ENCODE data around the gene GALNT18. TPM values are rescaled to one million over a fixed set of nuclear protein-coding genes. Genes with fewer than 3 reads are reported as not detected.

The GALNT18 gene
- total RNA-seq, 1 experiment from 2014 or later = 1.7 TPM

DNA sequence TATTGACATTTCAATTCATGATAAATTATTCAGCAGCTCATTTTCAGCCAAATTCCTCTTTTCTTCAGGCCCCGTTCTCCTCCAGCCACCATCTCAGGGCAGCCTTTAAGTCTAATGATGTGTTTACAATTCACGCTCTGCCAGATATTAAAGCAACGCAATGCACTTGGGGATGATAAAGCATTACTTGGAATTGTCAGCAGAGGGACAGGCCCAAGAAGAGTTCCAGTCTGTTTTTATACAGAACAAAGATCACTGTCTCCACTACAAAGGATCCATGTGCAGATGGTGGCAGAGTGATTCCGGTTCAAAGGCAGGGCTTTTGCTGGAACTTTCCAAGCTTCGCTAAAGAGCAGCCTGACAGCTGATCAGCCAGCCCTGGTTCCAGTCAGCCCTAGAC, 13.6 kb upstream of the GALNT18 start:
- Histone ChIP-seq H4K8ac (replicated peaks; ENCODE audit: insufficient read length, low read depth, low read length) (no peak overlapping the region), H3T11ph (ENCODE audit: low read length) (no peak overlapping the region), H3K56ac (ENCODE audit: insufficient read length, low read depth, low read length) (no peak overlapping the region), H2BK15ac (ENCODE audit: low read depth, low read length) (no peak overlapping the region), H3K18ac (ENCODE audit: insufficient read length, low read depth, low read length) (no peak overlapping the region), H2AFZ (ENCODE audit: low read length) (no peak overlapping the region), H3K27ac (ENCODE audit: insufficient read length, low read depth, low read length) (no peak overlapping the region), H3K9me3 (ENCODE audit: control insufficient read depth, low read depth, low read length) (no peaks in the 10 kb centered on the region), H3K79me2 (ENCODE audit: insufficient read depth, low read length) (no peaks in the 10 kb centered on the region), H3K14ac (ENCODE audit: insufficient read depth, low read length) (no peak overlapping the region), H2BK20ac (ENCODE audit: low read depth, low read length, poor library complexity, severe bottlenecking) (no peak overlapping the region), H4K91ac (ENCODE audit: insufficient read length, low read depth, low read length) (no peak overlapping the region), H2BK12ac (ENCODE audit: insufficient read length, low read depth, low read length) (no peak overlapping the region), H3K23me2 (ENCODE audit: insufficient read length, low read depth, low read length, poor library complexity, severe bottlenecking) (no peaks in the 10 kb centered on the region), H3K79me1 (ENCODE audit: insufficient read depth, low read depth, low read length, poor library complexity, severe bottlenecking) (no peaks in the 10 kb centered on the region), H2AK5ac (ENCODE audit: insufficient read length, low read length) (no peak overlapping the region), H4K5ac (ENCODE audit: insufficient read length, low read depth, low read length) (no peak overlapping the region), H4K20me1 (ENCODE audit: control insufficient read depth, insufficient read depth, insufficient read length) (no peaks in the 10 kb centered on the region), H3K27me3 (ENCODE audit: insufficient read depth, low read length) (no peaks in the 10 kb centered on the region), H2BK120ac (ENCODE audit: low read depth, low read length, poor library complexity, severe bottlenecking) (no peak overlapping the region), H3K4me1 (ENCODE audit: insufficient read depth, low read length) (no peaks in the 10 kb centered on the region), H3K23ac (ENCODE audit: insufficient read length, low read depth, low read length) (no peak overlapping the region), H3K9ac (ENCODE audit: extremely low read depth, insufficient read length, low read length) (no peak overlapping the region), H3K4ac (ENCODE audit: low read depth, low read length) (no peak overlapping the region), H2BK5ac (ENCODE audit: insufficient read length, low read length) (no peak overlapping the region), H3K4me2 (ENCODE audit: insufficient read depth, insufficient read length, low read length) (no peak overlapping the region)
- no CpG with 5 or more reads among the region's 5 CpGs for WGBS (ENCODE audit: extremely low coverage, insufficient read length, low lambda C conversion rate)
- DNase-seq = no peak
- H3K4me3 Mint-ChIP-seq = no peak overlapping the region
- H3K9me3 Mint-ChIP-seq = peaks cover 6 to 9% of the 10 kb centered on the region in 2 experiments; a peak in 2 of 5 replicates
- peaks cover 10% of the 10 kb centered on the region for H3K27me3 Mint-ChIP-seq (ENCODE audit: low read depth)
- peaks cover 6 to 7% of the 10 kb centered on the region in 2 experiments for H3K4me1 Mint-ChIP-seq
- H3K36me3 Mint-ChIP-seq (ENCODE audit: insufficient read depth in 1 of 3, low read depth in 3 of 3) = peaks cover 2 to 8% (median 4%) of the 10 kb centered on the region in 3 experiments; a peak in 4 of 7 replicates
- TF ChIP-seq CTCF (conservative IDR thresholded peaks at IDR 0.05) = no peak
- no peak overlapping the region for H3K27ac Mint-ChIP-seq
